Activated CD8-positive, alpha-beta T cell treated with anti-CD3 and anti-CD28 coated beads for 36 hours (primary cell): ENCODE results near the gene TMEM203. TPM values are rescaled to one million over a fixed set of nuclear protein-coding genes. Genes with fewer than 3 reads are reported as not detected.

Experiments used
- ATAC-seq: fragments of 200-7000 bp; cut with Tn5 transposase; one replicate; pipeline ENCODE4 v1.10.0; 2021; ENCODE audit warnings: mild to moderate bottlenecking, moderate library complexity
- CTCF ChIA-PET: fragments of 350-600 bp; sonication (Branson Sonifier 250); formaldehyde crosslinking; loops from one replicate; lab custom pipeline; 2021; ENCODE audit warnings: antibody characterized with exemption; lab: Charles Lee
- POLR2A ChIA-PET: fragments of 350-600 bp; sonication (Branson Sonifier 250); formaldehyde crosslinking; loops from one replicate; lab custom pipeline; 2021; ENCODE audit warnings: antibody characterized with exemption; lab: Charles Lee
- DNase-seq: peaks from one replicate; pipeline ENCODE4 v3.0.0-alpha.2; 2020
- H3K27ac Mint-ChIP-seq: one replicate; pipeline ENCODE4 v1.8.0; 2021; ENCODE audit warnings: mild to moderate bottlenecking, mixed read lengths
- H3K27me3 Mint-ChIP-seq: one replicate; pipeline ENCODE4 v1.8.0; 2021; ENCODE audit warnings: mixed read lengths
- H3K36me3 Mint-ChIP-seq: one replicate; pipeline ENCODE4 v1.8.0; 2021; ENCODE audit warnings: low read depth, mixed read lengths
- H3K4me1 Mint-ChIP-seq: one replicate; pipeline ENCODE4 v1.8.0; 2021; ENCODE audit warnings: low read depth, mixed read lengths
- H3K4me3 Mint-ChIP-seq: one replicate; pipeline ENCODE4 v1.8.0; 2021; ENCODE audit warnings: mild to moderate bottlenecking, moderate library complexity, mixed read lengths
- H3K9me3 Mint-ChIP-seq: one replicate; pipeline ENCODE4 v1.8.0; 2021; ENCODE audit warnings: mixed read lengths
- CTCF ChIP-seq: fragments of 200-600 bp; IDR thresholded peaks from one replicate; pipeline ENCODE4 v1.8.0; 2022; ENCODE audit warnings: antibody characterized with exemption, mild to moderate bottlenecking
- intact Hi-C: fragments of 100-400 bp; cut with micrococcal nuclease; formaldehyde crosslinking; loops from one replicate; pipeline ENCODE4 v1.10.0; 2022
- total RNA-seq, 2 experiments: library from RNA; stranded (reverse); gene quantifications; one replicate each; pipeline ENCODE4 v1.2.3, GENCODE V29; 2021

TMEM203 gene
- total RNA-seq, 2 experiments from 2014 or later, result 29.4 to 29.9 TPM

- H3K27ac Mint-ChIP-seq, result no peak overlapping the region
- POLR2A ChIA-PET, result interaction anchor here (2.2 to 2.5 kb wide), 2 partner anchors 10 to 11 kb away, joined by 6 to 7 read pairs; no protein-coding TSS in a partner anchor
- no peaks in the 10 kb centered on the region for H3K9me3 Mint-ChIP-seq
- CTCF ChIA-PET, result interaction anchor here (0.9 to 1.5 kb wide), 2 partner anchors 8 to 66 kb away, joined by 3 to 4 read pairs; no protein-coding TSS in a partner anchor
- DNase-seq (no peak), ATAC-seq (no peak)
- peaks cover 9% of the 10 kb centered on the region for H3K4me1 Mint-ChIP-seq
- H3K27me3 Mint-ChIP-seq, result peaks cover 20% of the 10 kb centered on the region
- intact Hi-C loops, result loop anchor here (10.0 kb wide), 1 partner anchor 46 kb away; no protein-coding TSS in a partner anchor
- H3K4me3 Mint-ChIP-seq, result no peak overlapping the region
- H3K36me3 Mint-ChIP-seq, result no peaks in the 10 kb centered on the region
- TF ChIP-seq CTCF, result no peak
Measured at GRCh38 chr9:137170486-137171148, 34.8 kb downstream of the TMEM203 start.

GRCh38 chr9:137169896-137170358, 35.5 kb downstream of the TMEM203 start, which contains the start of gene LRRC26:
TSS of gene LRRC26 (minus strand) at chr9:137170051. CDS start at chr9:137169943, 108 bp downstream.
- ChIA-PET CTCF (interaction anchor here (0.9 to 1.3 kb wide), 2 partner anchors 8 to 41 kb away, joined by 3 to 4 read pairs; no protein-coding TSS in a partner anchor), POLR2A (interaction anchor here (0.5 to 2.2 kb wide), 3 partner anchors 11 to 178 kb away, joined by 3 to 7 read pairs (median 3); partner anchors contain the start of gene PAXX)
- Mint-ChIP-seq H3K27ac (no peak within 1 kb of the TSS), H3K4me3 (peak within 1 kb of the TSS; percentile 35), H3K36me3 (no peaks in the 10 kb centered on the region), H3K4me1 (peaks cover 9% of the 10 kb centered on the region), H3K27me3 (peaks cover 24% of the 10 kb centered on the region), H3K9me3 (no peaks in the 10 kb centered on the region)
- intact Hi-C loops, result loop anchor here (10.0 kb wide), 1 partner anchor 45 kb away; no protein-coding TSS in a partner anchor
- no peak for TF ChIP-seq CTCF
- no peak for ATAC-seq
- DNase-seq, result no peak

GRCh38 chr9:137168904-137169856, 36.3 kb downstream of the TMEM203 start:
- intact Hi-C loops, result no loop called here
- peaks cover 27% of the 10 kb centered on the region for H3K27me3 Mint-ChIP-seq
- H3K9me3 Mint-ChIP-seq, result no peaks in the 10 kb centered on the region
- peak; percentile 31 for ATAC-seq
- no peak for DNase-seq
- ChIA-PET POLR2A (interaction anchor here (0.5 to 1.6 kb wide), 4 partner anchors 12 to 177 kb away, joined by 3 to 4 read pairs (median 4); partner anchors contain the start of gene PAXX), CTCF (interaction anchor here (0.9 to 1.3 kb wide), 3 partner anchors 9 to 53 kb away, joined by 3 to 4 read pairs (median 3); partner anchors contain the start of gene RNF208)
- H3K36me3 Mint-ChIP-seq, result no peaks in the 10 kb centered on the region
- peaks cover 9% of the 10 kb centered on the region for H3K4me1 Mint-ChIP-seq
- H3K27ac Mint-ChIP-seq, result no peak overlapping the region
- TF ChIP-seq CTCF, result no peak
- H3K4me3 Mint-ChIP-seq, result peak overlapping the region; percentile 35

GRCh38 chr9:137168573-137168903, 36.9 kb downstream of the TMEM203 start:
- Mint-ChIP-seq H3K27ac (no peak overlapping the region), H3K27me3 (peaks cover 29% of the 10 kb centered on the region), H3K4me1 (peaks cover 6% of the 10 kb centered on the region), H3K9me3 (no peaks in the 10 kb centered on the region), H3K36me3 (no peaks in the 10 kb centered on the region), H3K4me3 (no peak overlapping the region)
- ChIA-PET POLR2A (interaction anchor here (0.7 to 1.6 kb wide), 3 partner anchors 8 to 21 kb away, joined by 3 to 4 read pairs (median 3); no protein-coding TSS in a partner anchor), CTCF (interaction anchor here (1.0 to 1.3 kb wide), 2 partner anchors 40 to 54 kb away, joined by 3 to 4 read pairs; partner anchors contain the start of gene RNF208)
- ATAC-seq (peak; percentile 31), DNase-seq (no peak)
- TF ChIP-seq CTCF, result no peak
- intact Hi-C loops, result no loop called here
